HepG2 (cell line): Measurements from ENCODE around the gene SPAG6. TPM values are rescaled to one million over a fixed set of nuclear protein-coding genes. Genes with fewer than 3 reads are reported as not detected.

Experiments
- AGO2 ChIP-seq: fragments of 200-400 bp; formaldehyde crosslinking; optimal IDR thresholded peaks from 2 replicates; pipeline ENCODE3; 2017; ENCODE audit warnings: mild to moderate bottlenecking, low read depth, low read length, moderate library complexity
- ARHGAP35 ChIP-seq: sonication (generic); formaldehyde crosslinking; IDR thresholded peaks from 2 replicates; pipeline ENCODE4 v1.9.0; 2022; ENCODE audit warnings: mild to moderate bottlenecking, inconsistent platforms, moderate library complexity, missing genetic modification reagents, borderline replicate concordance
- FOXA3 ChIP-seq: IDR thresholded peaks from 2 replicates; pipeline ENCODE4 v1.6.1; 2016; ENCODE audit warnings: missing genetic modification reagents, missing compliant biosample characterization
- FOXM1 ChIP-seq: sonication (generic); formaldehyde crosslinking; IDR thresholded peaks from 2 replicates; pipeline ENCODE4 v1.5.0; 2020; ENCODE audit warnings: missing genetic modification reagents
- GATAD1 ChIP-seq: IDR thresholded peaks from 2 replicates; pipeline ENCODE4 v1.6.1; 2016; ENCODE audit warnings: missing genetic modification reagents, missing compliant biosample characterization
- GFI1 ChIP-seq: sonication (generic); formaldehyde crosslinking; IDR thresholded peaks from 2 replicates; pipeline ENCODE4 v1.5.0; 2020; ENCODE audit warnings: missing genetic modification reagents, mild to moderate bottlenecking, borderline replicate concordance
- HNRNPUL1 ChIP-seq: fragments of 200-400 bp; formaldehyde crosslinking; IDR thresholded peaks from 2 replicates; pipeline ENCODE4 v1.6.1; 2017; ENCODE audit warnings: low read depth, mild to moderate bottlenecking, low read length, moderate library complexity
- NFYC ChIP-seq: IDR thresholded peaks from 2 replicates; pipeline ENCODE4 v1.6.1; 2016; ENCODE audit warnings: missing genetic modification reagents, missing compliant biosample characterization
- PITX1 ChIP-seq: sonication (generic); formaldehyde crosslinking; IDR thresholded peaks from 2 replicates; pipeline ENCODE4 v1.5.1; 2020; ENCODE audit warnings: mild to moderate bottlenecking, missing genetic modification reagents
- THAP11 ChIP-seq: IDR thresholded peaks from 2 replicates; pipeline ENCODE4 v1.6.1; 2016; ENCODE audit warnings: missing biosample characterization, missing genetic modification reagents
- ZFY ChIP-seq: sonication (generic); formaldehyde crosslinking; IDR thresholded peaks from 2 replicates; pipeline ENCODE4 v1.4.0; 2020; ENCODE audit warnings: missing genetic modification reagents
- ZFYVE20 ChIP-seq: sonication (generic); formaldehyde crosslinking; IDR thresholded peaks from 2 replicates; pipeline ENCODE4 v1.8.0; 2023; ENCODE audit warnings: low read depth, mild to moderate bottlenecking, moderate library complexity, missing genetic modification reagents, borderline replicate concordance
- ZNF20 ChIP-seq: sonication (generic); formaldehyde crosslinking; IDR thresholded peaks from 2 replicates; pipeline ENCODE4 v1.4.0; 2020; ENCODE audit warnings: mild to moderate bottlenecking, moderate library complexity, missing genetic modification reagents
- ZNF496 ChIP-seq: sonication (generic); formaldehyde crosslinking; IDR thresholded peaks from 2 replicates; pipeline ENCODE4 v1.8.1; 2023; ENCODE audit warnings: mild to moderate bottlenecking, moderate library complexity, missing genetic modification reagents; ENCODE audit not compliant: insufficient replicate concordance
- ZNF709 ChIP-seq: sonication (generic); formaldehyde crosslinking; IDR thresholded peaks from 2 replicates; pipeline ENCODE4 v1.5.0; 2020; ENCODE audit warnings: mild to moderate bottlenecking, missing genetic modification reagents
- ZNF720 ChIP-seq: sonication (generic); formaldehyde crosslinking; IDR thresholded peaks from 2 replicates; pipeline ENCODE4 v1.4.0; 2020; ENCODE audit warnings: missing genetic modification reagents
- ZSCAN29 ChIP-seq: sonication (generic); formaldehyde crosslinking; conservative IDR thresholded peaks from 2 replicates; pipeline ENCODE4 v1.4.0; 2020; ENCODE audit warnings: mild to moderate bottlenecking, missing genetic modification reagents
- polyA plus RNA-seq, 8 experiments: library from polyadenylated mRNA; depleted of rRNA in 3 of 8; stranded (reverse) in 7 of 8; unstranded in 1 of 8; fragments of >200 nt; fragmentation: Illumina TruSeq in 4 of 8; extraction: Trizol in 4 of 8; gene quantifications; 2 replicates each; pipeline versions ENCODE4 v1.2.1 to v1.2.3, GENCODE V29; 2011 to 2016; ENCODE audit warnings: low read depth in 4 of 8, missing spikeins in 1 of 8, mixed read lengths in 1 of 8; ENCODE audit not compliant: insufficient read depth in 1 of 8
- total RNA-seq, 5 experiments: library from RNA; depleted of rRNA; stranded (reverse); fragments of >200 nt; fragmentation: Illumina TruSeq; extraction: Trizol; gene quantifications; 2 replicates each; pipeline ENCODE4 v1.2.3, GENCODE V29; 2016; ENCODE audit warnings: low read depth in 1 of 5
- TF ChIP-seq, protein P1 (sequence below): sonication (generic); formaldehyde crosslinking; IDR thresholded peaks from 2 replicates; pipeline ENCODE4 v1.9.0; 2021; ENCODE audit warnings: missing genetic modification reagents, mild to moderate bottlenecking, borderline replicate concordance
- TF ChIP-seq, protein P2 (sequence below): sonication (generic); formaldehyde crosslinking; IDR thresholded peaks from 2 replicates; pipeline ENCODE4 v1.4.0; 2020; ENCODE audit warnings: missing genetic modification reagents; ENCODE audit errors: not compliant biosample characterization
- TF ChIP-seq, protein P3 (sequence below): sonication (generic); formaldehyde crosslinking; IDR thresholded peaks from 2 replicates; pipeline ENCODE4 v1.8.1; 2023; ENCODE audit warnings: mild to moderate bottlenecking, inconsistent platforms, moderate library complexity, missing genetic modification reagents, borderline replicate concordance
- TF ChIP-seq, protein P4 (sequence below): sonication (generic); formaldehyde crosslinking; IDR thresholded peaks from 2 replicates; pipeline ENCODE4 v1.5.0; 2020; ENCODE audit warnings: mild to moderate bottlenecking, missing genetic modification reagents, moderate library complexity
- TF ChIP-seq, protein P5 (sequence below): sonication (generic); formaldehyde crosslinking; IDR thresholded peaks from 2 replicates; pipeline ENCODE4 v1.4.0; 2020; ENCODE audit warnings: low read depth, mild to moderate bottlenecking, missing genetic modification reagents

The SPAG6 gene
- total and polyA plus RNA-seq, 2 of the 13 experiments (the other 11 are each of a cell fraction or from before 2014, with no cell fraction given) = not detected

DNA sequence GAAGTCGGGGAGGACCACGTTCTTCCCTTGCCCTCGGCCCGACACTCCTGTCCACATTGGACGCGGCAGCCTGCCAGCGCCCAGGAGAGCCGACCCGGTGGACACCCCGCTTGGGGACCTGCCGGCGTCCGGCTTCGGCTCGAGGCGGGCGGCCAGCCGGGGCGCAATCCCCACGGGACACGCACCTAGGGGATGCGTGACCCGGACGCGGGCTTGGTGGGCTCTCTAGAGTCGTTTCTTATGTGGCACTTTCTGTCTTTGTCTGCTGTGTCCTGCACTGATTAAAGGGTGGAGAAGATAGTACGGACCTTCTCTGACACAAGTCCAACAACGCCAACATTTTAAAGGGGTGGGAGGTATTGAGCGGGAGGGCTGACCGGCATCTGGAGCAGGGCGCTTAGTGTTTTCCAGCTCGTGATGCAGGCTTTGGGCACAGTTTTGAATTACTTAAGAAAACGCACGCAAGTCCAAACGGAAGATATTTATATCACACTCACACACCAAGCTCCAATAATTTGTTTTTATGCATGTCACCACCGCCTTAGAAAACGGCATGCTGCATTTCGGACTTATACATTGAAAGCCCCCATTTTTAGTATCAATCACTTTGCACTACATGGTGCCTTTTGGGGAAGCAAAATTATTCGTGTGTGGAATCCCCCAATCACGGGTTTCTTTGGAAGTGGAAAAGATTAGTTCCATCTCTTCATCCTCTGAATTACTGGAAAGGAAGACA, 3.9 kb upstream of the SPAG6 start (continued):
- TF ChIP-seq GATAD1 (CRISPR knock-in tag) (0 out of 2 replicates have a peak, but pooled peaks have one; percentile 7), ZNF20 (CRISPR knock-in tag) (no peak), ARHGAP35 (no peak), ZNF720 (CRISPR knock-in tag) (no peak), ZSCAN29 (no peak), THAP11 (CRISPR knock-in tag) (no peak), GFI1 (no peak), HNRNPUL1 (no peak), NFYC (CRISPR knock-in tag) (no peak), FOXM1 (CRISPR knock-in tag) (no peak), ZNF709 (no peak), ZFY (CRISPR knock-in tag) (no peak), ZNF496 (CRISPR knock-in tag) (no peak), ZFYVE20 (CRISPR knock-in tag) (0 out of 2 replicates have a peak, but pooled peaks have one; percentile 36), PITX1 (CRISPR knock-in tag) (no peak), AGO2 (peak; percentile 7), FOXA3 (CRISPR knock-in tag) (no peak)
- TF ChIP-seq, protein P1, sequence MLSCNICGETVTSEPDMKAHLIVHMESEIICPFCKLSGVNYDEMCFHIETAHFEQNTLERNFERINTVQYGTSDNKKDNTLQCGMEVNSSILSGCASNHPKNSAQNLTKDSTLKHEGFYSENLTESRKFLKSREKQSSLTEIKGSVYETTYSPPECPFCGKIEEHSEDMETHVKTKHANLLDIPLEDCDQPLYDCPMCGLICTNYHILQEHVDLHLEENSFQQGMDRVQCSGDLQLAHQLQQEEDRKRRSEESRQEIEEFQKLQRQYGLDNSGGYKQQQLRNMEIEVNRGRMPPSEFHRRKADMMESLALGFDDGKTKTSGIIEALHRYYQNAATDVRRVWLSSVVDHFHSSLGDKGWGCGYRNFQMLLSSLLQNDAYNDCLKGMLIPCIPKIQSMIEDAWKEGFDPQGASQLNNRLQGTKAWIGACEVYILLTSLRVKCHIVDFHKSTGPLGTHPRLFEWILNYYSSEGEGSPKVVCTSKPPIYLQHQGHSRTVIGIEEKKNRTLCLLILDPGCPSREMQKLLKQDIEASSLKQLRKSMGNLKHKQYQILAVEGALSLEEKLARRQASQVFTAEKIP (CRISPR knock-in tag) = no peak
- TF ChIP-seq, protein P2, sequence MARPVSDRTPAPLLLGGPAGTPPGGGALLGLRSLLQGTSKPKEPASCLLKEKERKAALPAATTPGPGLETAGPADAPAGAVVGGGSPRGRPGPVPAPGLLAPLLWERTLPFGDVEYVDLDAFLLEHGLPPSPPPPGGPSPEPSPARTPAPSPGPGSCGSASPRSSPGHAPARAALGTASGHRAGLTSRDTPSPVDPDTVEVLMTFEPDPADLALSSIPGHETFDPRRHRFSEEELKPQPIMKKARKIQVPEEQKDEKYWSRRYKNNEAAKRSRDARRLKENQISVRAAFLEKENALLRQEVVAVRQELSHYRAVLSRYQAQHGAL (CRISPR knock-in tag) = no peak
- TF ChIP-seq, protein P3, sequence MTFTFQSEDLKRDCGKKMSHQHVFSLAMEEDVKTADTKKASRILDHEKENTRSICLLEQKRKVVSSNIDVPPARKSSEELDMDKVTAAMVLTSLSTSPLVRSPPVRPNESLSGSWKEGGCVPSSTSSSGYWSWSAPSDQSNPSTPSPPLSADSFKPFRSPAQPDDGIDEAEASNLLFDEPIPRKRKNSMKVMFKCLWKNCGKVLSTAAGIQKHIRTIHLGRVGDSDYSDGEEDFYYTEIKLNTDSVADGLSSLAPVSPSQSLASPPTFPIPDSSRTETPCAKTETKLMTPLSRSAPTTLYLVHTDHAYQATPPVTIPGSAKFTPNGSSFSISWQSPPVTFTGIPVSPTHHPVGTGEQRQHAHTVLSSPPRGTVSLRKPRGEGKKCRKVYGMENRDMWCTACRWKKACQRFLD (CRISPR knock-in tag) = no peak
- TF ChIP-seq, protein P4, sequence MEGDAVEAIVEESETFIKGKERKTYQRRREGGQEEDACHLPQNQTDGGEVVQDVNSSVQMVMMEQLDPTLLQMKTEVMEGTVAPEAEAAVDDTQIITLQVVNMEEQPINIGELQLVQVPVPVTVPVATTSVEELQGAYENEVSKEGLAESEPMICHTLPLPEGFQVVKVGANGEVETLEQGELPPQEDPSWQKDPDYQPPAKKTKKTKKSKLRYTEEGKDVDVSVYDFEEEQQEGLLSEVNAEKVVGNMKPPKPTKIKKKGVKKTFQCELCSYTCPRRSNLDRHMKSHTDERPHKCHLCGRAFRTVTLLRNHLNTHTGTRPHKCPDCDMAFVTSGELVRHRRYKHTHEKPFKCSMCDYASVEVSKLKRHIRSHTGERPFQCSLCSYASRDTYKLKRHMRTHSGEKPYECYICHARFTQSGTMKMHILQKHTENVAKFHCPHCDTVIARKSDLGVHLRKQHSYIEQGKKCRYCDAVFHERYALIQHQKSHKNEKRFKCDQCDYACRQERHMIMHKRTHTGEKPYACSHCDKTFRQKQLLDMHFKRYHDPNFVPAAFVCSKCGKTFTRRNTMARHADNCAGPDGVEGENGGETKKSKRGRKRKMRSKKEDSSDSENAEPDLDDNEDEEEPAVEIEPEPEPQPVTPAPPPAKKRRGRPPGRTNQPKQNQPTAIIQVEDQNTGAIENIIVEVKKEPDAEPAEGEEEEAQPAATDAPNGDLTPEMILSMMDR (CRISPR knock-in tag) = no peak
- TF ChIP-seq, protein P5, sequence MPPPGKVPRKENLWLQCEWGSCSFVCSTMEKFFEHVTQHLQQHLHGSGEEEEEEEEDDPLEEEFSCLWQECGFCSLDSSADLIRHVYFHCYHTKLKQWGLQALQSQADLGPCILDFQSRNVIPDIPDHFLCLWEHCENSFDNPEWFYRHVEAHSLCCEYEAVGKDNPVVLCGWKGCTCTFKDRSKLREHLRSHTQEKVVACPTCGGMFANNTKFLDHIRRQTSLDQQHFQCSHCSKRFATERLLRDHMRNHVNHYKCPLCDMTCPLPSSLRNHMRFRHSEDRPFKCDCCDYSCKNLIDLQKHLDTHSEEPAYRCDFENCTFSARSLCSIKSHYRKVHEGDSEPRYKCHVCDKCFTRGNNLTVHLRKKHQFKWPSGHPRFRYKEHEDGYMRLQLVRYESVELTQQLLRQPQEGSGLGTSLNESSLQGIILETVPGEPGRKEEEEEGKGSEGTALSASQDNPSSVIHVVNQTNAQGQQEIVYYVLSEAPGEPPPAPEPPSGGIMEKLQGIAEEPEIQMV = no peak
